HG03039 (cell line): ENCODE results near the gene AKT2.
A peak's percentile ranks its signal among the peaks of the same experiment; 100 is the strongest.
"Not testable (repeated sequence)": the region's sequence is repeated elsewhere in the genome, so short reads cannot be mapped to it uniquely, and the experiment has no call there.

Source experiments
- ATAC-seq: cut with Tn5 transposase; IDR thresholded peaks from one replicate; pipeline ENCODE4 v1.9.1; 2021; ENCODE audit warnings: mild to moderate bottlenecking, moderate library complexity; ENCODE audit not compliant: unreplicated experiment

Gene AKT2

DNA sequence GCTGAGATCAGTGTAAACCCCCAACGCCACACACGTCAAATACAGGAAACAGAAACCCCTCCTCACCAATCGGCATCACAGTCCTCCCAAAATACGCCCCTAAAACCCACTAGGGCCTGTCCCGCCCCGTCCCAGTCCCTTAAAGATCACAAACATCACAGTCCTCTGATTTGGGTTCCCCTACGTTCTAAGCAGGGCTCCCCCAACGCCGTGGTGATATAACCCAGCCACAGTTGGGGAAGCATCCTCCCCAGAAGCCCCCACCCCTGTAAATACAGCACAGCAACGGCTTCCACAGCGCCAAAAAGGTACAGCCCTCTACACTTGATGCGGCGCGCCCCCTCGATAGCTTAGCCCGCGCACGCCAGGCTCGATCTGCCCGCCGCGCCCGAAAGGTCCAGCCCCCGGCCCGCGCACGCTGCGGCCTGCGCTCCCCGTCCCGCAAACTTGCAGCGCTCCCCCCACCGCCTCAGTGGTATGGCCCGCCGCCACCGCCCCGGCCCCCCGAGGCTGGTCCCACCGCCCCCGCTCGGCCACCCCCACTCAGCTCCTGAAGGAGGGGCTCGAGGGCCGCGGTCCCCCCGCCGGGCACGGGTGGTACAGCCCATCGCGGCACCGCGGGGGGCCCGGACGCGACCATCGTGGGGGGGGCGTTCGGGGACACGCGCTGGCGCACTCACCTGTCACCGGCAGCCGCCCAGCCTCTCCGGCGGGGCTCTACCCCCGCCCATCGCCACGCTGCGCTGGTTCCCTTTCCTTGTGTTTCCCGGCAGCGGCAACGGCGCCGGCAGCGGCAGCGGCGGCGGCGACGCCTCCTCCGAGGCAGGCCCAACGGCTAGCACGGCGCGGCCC lies at the start of gene AKT2:
Gene AKT2 (minus strand): TSS at position 845 of the 852 bp plus-strand sequence. CDS start 20,078 bp downstream, outside the sequence.
- peak; percentile 25 for ATAC-seq

DNA sequence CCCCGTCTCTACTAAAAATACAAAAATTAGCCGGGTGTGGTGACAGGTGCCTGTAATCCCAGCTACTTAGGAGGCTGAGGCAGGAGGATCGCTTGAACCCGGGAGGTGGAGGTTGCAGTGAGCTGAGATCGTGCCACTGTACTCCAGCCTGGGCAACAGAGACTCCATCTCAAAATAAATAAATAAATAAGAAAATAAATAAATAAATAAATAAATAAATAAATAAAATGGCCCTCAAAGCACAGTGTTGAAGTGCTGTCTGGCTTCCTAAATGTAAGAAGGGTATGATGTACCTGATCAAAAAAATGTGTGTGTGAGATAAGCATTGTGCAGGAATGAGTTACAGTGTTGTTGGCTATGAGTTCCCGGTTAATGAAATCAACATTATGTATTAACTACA lies 47.9 kb upstream of the AKT2 start:
- not testable (repeated sequence) for ATAC-seq

GRCh38 chr19:40332669-40333068 lies 47.5 kb upstream of the AKT2 start:
- no peak for ATAC-seq

GRCh38 chr19:40331052-40331451 lies 45.9 kb upstream of the AKT2 start:
- no peak for ATAC-seq

DNA sequence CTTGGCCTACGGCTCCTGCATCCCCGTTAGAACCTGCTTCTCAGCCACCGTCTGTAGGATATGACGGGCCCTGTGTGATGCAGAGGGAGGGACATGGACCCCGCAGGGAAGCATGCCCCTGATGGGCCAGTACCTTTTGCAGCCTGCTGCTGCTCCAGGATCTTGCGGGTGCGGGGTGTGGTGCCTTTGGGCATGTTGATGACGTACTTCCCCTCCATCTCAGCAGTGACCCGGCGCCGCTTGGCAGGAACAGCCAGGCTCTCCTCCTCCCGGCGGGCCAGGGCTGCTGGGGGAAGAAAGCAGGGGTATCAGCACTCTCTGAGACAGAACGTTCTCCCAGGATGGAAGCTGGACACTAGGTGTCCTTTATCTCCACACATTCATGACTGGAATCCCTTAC lies 41.1 kb upstream of the AKT2 start:
- no peak for ATAC-seq

GRCh38 chr19:40323705-40324104 lies 38.6 kb upstream of the AKT2 start:
- no peak for ATAC-seq

GRCh38 chr19:40322951-40323615 lies 37.9 kb upstream of the AKT2 start:
- no peak for ATAC-seq

DNA sequence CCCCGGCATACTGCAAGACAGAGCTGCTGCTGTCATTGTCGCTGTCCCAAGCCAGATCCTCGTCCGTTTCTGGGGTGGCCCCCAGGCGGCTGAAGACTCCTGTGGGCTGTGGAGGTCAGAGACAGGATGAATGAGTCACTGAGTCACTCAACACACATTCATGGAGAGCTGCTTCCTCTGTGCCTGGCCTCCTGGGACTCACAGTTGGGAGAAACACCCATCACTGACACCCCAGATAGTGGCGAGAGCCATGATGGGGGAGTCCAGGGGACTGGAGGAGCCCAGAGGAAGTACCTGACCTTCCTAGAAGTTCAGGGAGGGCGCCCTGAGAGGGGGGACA lies 37.1 kb upstream of the AKT2 start:
- no peak for ATAC-seq

GRCh38 chr19:40321566-40322270 lies 36.6 kb upstream of the AKT2 start:
- no peak for ATAC-seq

DNA sequence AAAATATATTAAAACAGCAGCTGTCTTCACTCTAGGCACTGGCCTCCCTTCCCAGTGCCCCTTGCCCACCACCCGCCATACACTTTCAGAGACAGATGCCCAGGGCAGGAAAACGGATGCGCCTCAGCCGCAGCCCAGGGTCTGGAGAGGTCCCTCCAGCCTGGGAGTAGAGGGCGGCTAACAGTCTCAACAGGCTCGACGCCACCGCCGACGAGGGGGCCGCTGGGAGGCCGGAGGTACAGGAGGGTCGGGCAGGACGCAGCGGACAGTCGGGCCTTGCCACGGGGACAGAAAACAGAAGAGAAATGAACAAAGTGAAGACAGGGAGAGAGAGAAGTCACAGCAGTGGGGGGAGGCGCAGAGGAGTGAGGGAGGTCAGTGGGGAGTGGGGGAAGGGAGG lies 35.9 kb upstream of the AKT2 start:
- no peak for ATAC-seq

- no peak for ATAC-seq
Observed at GRCh38 chr19:40320558-40320935, 35.4 kb upstream of the AKT2 start.

DNA sequence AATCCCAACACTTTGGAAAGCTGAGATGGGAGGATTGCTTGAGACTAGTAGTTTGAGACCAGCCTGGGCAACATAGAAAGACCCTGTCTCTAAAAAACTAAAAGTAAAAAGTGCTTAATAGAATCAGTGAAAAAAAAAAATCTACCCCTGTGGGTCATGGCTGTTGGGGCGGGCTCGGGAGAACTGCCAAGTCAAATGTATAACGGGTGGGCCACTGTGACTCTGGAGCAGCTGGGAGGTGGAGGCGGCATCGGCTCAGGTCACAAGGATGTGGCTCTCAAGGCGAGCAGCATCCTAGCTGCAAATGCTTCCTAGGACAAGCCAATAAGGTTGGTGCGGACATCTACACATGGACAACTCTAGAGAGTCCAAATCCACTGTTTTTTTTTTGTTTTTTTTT lies 32.2 kb upstream of the AKT2 start:
- no peak for ATAC-seq

DNA sequence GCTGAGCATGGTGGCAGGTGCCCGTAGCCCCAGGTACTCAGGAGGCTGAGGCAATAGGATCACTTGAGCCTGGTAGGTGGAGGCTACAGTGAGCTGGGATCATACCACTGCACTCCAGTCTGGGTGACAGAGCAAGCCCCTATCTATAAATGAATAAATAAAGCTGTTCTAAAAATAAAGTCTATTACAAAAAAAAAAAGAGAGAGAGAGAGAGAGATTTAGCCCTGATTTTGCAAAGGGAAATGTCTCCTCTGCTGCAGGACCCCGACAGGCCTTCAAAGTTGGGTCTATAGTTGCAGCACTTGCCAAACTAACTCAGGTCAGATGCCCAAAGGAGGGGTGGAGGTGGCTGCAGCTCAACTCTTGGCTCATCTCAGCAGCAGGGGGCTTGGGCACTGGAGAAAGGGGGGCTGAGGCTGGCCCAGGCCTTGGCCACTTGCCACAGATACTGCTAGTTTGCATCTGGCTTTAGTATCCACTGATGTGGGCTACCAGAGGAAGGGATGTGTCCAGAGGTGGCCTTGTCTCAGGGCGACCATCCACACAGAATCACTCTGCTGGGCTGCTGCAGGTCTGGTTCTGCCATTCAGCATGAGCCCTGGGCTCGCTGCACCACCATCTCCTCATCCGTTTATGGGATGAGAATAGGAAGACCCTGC lies 30.8 kb upstream of the AKT2 start:
- ATAC-seq, result no peak

GRCh38 chr19:40314656-40315055 lies 29.5 kb upstream of the AKT2 start:
- ATAC-seq, result no peak

DNA sequence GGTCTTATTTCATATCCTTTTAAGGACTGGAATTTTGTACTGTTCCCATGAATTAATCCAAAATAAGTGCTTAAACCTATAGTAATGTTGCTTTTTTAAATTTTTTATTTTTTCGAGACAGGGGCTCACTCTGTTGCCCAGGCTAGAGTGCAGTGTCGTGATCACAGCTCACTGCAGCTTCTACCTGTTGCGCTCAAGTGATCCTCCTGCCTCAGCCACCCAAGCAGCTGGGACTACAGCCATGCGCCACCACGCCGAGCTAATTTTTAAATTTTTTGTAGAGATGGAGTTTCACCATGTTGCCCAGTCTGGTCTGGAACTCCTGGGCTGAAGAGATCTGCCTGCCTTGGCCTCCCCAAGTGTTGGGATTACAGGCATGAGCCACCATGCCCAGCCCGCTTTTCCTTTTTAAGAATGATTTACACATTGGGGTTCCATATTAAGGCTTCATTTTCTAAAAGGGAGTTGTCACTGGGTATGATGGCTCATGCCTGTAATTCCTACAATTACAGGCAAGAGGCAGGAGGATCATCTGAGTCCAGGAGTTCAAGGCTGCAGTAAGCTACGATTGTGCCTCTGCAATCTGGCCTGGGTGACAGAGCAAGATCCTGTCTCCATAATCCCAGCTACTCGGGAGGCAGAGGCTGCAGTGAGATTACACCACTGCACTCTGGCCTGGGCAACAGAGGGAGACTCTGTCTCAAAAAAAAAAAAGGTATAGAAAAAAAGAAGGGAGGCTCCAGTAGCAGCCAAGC lies 28.3 kb upstream of the AKT2 start:
- no peak for ATAC-seq

- no peak for ATAC-seq
Observed at GRCh38 chr19:40312533-40312932, 27.4 kb upstream of the AKT2 start.

DNA sequence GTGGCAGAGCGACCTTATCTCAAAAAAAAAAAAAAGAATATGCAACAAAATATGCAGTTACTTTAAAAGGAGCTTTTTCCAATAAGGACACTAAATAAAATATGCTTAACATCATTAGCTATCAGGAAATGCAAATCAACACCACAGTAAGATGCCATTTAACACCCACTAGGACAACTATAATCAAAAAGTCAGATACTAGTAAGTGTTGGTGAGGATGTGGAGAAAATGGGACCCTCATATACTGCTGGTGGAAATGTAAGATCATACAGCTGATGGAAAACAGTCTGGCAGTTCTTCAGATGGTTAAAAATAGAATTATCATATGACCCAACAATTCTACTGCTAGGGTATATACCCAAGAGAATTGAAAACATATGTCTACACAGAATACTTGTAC lies 24.5 kb upstream of the AKT2 start:
- ATAC-seq, result no peak

GRCh38 chr19:40305403-40305802 lies 20.3 kb upstream of the AKT2 start:
- ATAC-seq, result no peak

GRCh38 chr19:40304306-40304705 lies 19.2 kb upstream of the AKT2 start:
- no peak for ATAC-seq

- no peak for ATAC-seq
Observed at GRCh38 chr19:40303765-40304164, 18.6 kb upstream of the AKT2 start.
